GM23338 (cell line): ENCODE results near the gene HTATSF1.

Experiments
- EZH2 ChIP-seq: fragments of 200-600 bp; sonication (generic); IDR thresholded peaks from one replicate; pipeline ENCODE4 v1.8.0; 2017; ENCODE audit warnings: antibody characterized with exemption, mild to moderate bottlenecking, low read depth; ENCODE audit not compliant: unreplicated experiment
- POLR2AphosphoS5 ChIP-seq: IDR thresholded peaks from 2 replicates; pipeline ENCODE4 v1.6.1; 2016; ENCODE audit warnings: antibody characterized with exemption, low read depth
- TF ChIP-seq, protein P1 (sequence below), 2 experiments: fragments of 200-600 bp in 1 of 2; sonication (generic) in 1 of 2; conservative IDR thresholded peaks; 2 replicates each; pipeline versions ENCODE4 v1.5.1 to v1.6.1; 2016 to 2017; ENCODE audit warnings: antibody characterized with exemption in 2 of 2, low read depth in 2 of 2, mild to moderate bottlenecking in 2 of 2, moderate library complexity in 1 of 2
- TF ChIP-seq, protein P2 (sequence below): IDR thresholded peaks from one replicate; pipeline ENCODE4 v1.6.1; 2018; ENCODE audit warnings: antibody characterized with exemption; ENCODE audit not compliant: unreplicated experiment

GRCh38 chrX:136541294-136541693 lies 43.9 kb downstream of the HTATSF1 start:
- TF ChIP-seq, protein P1, sequence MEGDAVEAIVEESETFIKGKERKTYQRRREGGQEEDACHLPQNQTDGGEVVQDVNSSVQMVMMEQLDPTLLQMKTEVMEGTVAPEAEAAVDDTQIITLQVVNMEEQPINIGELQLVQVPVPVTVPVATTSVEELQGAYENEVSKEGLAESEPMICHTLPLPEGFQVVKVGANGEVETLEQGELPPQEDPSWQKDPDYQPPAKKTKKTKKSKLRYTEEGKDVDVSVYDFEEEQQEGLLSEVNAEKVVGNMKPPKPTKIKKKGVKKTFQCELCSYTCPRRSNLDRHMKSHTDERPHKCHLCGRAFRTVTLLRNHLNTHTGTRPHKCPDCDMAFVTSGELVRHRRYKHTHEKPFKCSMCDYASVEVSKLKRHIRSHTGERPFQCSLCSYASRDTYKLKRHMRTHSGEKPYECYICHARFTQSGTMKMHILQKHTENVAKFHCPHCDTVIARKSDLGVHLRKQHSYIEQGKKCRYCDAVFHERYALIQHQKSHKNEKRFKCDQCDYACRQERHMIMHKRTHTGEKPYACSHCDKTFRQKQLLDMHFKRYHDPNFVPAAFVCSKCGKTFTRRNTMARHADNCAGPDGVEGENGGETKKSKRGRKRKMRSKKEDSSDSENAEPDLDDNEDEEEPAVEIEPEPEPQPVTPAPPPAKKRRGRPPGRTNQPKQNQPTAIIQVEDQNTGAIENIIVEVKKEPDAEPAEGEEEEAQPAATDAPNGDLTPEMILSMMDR (conservative IDR thresholded peaks at IDR 0.05; ENCODE audit: low read depth in 2 of 2), result no peak
- TF ChIP-seq EZH2, result no peak
- TF ChIP-seq, protein P2, sequence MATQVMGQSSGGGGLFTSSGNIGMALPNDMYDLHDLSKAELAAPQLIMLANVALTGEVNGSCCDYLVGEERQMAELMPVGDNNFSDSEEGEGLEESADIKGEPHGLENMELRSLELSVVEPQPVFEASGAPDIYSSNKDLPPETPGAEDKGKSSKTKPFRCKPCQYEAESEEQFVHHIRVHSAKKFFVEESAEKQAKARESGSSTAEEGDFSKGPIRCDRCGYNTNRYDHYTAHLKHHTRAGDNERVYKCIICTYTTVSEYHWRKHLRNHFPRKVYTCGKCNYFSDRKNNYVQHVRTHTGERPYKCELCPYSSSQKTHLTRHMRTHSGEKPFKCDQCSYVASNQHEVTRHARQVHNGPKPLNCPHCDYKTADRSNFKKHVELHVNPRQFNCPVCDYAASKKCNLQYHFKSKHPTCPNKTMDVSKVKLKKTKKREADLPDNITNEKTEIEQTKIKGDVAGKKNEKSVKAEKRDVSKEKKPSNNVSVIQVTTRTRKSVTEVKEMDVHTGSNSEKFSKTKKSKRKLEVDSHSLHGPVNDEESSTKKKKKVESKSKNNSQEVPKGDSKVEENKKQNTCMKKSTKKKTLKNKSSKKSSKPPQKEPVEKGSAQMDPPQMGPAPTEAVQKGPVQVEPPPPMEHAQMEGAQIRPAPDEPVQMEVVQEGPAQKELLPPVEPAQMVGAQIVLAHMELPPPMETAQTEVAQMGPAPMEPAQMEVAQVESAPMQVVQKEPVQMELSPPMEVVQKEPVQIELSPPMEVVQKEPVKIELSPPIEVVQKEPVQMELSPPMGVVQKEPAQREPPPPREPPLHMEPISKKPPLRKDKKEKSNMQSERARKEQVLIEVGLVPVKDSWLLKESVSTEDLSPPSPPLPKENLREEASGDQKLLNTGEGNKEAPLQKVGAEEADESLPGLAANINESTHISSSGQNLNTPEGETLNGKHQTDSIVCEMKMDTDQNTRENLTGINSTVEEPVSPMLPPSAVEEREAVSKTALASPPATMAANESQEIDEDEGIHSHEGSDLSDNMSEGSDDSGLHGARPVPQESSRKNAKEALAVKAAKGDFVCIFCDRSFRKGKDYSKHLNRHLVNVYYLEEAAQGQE, result no peak
- TF ChIP-seq POLR2AphosphoS5, result no peak
